Nephron progenitor cell (in vitro differentiated cells): ENCODE results near the gene GTPBP6.
"Not testable (repeated sequence)": the region's sequence is repeated elsewhere in the genome, so short reads cannot be mapped to it uniquely, and the experiment has no call there.

Experiments
- DNase-seq: peaks from one replicate; pipeline ENCODE4 v3.0.0; 2021
- H3K27ac Mint-ChIP-seq: 2 replicates; pipeline ENCODE4 v1.8.0; 2021; ENCODE audit warnings: mild to moderate bottlenecking, moderate library complexity, mixed read lengths
- H3K27me3 Mint-ChIP-seq: 2 replicates; pipeline ENCODE4 v1.8.0; 2021; ENCODE audit warnings: mild to moderate bottlenecking, low read depth, mixed read lengths; ENCODE audit not compliant: poor library complexity
- H3K36me3 Mint-ChIP-seq: 2 replicates; pipeline ENCODE4 v1.8.0; 2021; ENCODE audit warnings: low read depth, mixed read lengths
- H3K4me1 Mint-ChIP-seq: 2 replicates; pipeline ENCODE4 v1.8.0; 2021; ENCODE audit warnings: mixed read lengths
- H3K4me3 Mint-ChIP-seq: 2 replicates; pipeline ENCODE4 v1.8.0; 2021; ENCODE audit warnings: mild to moderate bottlenecking, moderate library complexity, mixed read lengths
- H3K9me3 Mint-ChIP-seq: 2 replicates; pipeline ENCODE4 v1.8.0; 2021; ENCODE audit warnings: mild to moderate bottlenecking, moderate library complexity, mixed read lengths
- TF ChIP-seq, protein P1 (sequence below): fragments of 200-600 bp; sonication (generic); IDR thresholded peaks from 2 replicates; pipeline ENCODE4 v1.5.0; 2021; ENCODE audit warnings: antibody characterized with exemption

Gene GTPBP6

DNA sequence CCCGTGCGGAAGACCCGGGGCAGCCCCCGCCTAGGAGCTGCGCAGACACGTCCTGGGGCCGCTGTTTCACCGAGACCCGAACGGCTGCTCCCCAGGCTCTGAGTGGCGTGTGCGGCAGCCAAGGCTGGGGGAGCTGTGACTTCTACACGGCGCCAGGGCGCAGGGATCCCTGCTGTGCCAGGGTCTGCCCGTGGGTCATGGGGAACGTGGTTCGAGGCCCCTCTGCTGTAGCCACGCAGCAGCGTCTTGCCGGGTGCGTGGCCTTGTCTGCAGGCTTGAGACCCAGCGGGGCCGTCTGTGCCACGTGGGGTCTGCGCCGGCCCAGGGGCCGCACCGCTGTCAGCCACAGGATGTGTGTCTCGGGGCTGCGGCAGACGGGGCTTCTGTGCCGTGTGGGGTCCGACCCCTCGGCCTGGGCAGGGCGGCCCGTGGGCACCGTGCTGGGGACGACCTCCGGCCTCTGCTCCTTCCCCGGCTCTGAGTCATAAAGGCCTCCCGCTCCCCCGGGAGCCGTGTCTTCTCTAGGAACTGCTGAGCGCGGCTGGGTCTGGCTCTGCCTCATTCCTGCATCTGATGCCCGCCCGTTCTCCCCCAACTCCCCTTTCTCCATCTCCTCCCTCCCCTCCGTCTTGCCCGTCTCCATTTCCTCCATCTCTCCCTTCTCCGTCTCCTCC lies 12.7 kb upstream of the GTPBP6 start:
- Mint-ChIP-seq H3K27ac (peak overlapping the region; percentile 61), H3K9me3 (peaks cover 13% of the 10 kb centered on the region), H3K4me3 (no peak overlapping the region), H3K27me3 (peaks cover 3% of the 10 kb centered on the region), H3K36me3 (peaks cover 17% of the 10 kb centered on the region), H3K4me1 (no peaks in the 10 kb centered on the region)
- peak; percentile 40 for DNase-seq
- TF ChIP-seq, protein P1, sequence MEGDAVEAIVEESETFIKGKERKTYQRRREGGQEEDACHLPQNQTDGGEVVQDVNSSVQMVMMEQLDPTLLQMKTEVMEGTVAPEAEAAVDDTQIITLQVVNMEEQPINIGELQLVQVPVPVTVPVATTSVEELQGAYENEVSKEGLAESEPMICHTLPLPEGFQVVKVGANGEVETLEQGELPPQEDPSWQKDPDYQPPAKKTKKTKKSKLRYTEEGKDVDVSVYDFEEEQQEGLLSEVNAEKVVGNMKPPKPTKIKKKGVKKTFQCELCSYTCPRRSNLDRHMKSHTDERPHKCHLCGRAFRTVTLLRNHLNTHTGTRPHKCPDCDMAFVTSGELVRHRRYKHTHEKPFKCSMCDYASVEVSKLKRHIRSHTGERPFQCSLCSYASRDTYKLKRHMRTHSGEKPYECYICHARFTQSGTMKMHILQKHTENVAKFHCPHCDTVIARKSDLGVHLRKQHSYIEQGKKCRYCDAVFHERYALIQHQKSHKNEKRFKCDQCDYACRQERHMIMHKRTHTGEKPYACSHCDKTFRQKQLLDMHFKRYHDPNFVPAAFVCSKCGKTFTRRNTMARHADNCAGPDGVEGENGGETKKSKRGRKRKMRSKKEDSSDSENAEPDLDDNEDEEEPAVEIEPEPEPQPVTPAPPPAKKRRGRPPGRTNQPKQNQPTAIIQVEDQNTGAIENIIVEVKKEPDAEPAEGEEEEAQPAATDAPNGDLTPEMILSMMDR: no peak

DNA sequence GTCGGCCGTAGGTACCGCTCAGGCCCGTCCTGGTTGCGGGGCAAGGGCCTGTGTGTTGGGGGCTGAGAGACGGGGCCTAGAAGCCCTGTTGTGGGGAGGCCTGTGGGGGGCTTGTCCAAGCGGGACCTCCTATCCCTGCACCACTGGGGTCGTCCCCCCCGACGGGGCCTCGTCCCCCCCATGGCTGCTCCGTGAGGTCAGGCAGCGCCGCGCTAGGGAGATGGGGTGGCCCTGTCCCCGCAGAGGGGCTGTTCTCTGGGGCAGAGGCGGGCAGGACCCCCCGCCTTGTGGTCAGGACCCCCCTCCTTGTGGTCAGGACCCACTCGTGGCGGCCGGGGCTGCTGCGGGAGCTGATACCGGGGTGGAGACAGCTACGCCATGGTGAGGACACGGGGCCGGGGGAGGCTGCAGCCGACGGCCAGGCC lies 12.1 kb upstream of the GTPBP6 start:
- Mint-ChIP-seq H3K4me3 (no peak overlapping the region), H3K4me1 (peaks cover 5% of the 10 kb centered on the region), H3K36me3 (peaks cover 11% of the 10 kb centered on the region), H3K27ac (no peak overlapping the region), H3K9me3 (peaks cover 10% of the 10 kb centered on the region), H3K27me3 (peaks cover 3% of the 10 kb centered on the region)
- TF ChIP-seq, protein P1: no peak
- DNase-seq: no peak

DNA sequence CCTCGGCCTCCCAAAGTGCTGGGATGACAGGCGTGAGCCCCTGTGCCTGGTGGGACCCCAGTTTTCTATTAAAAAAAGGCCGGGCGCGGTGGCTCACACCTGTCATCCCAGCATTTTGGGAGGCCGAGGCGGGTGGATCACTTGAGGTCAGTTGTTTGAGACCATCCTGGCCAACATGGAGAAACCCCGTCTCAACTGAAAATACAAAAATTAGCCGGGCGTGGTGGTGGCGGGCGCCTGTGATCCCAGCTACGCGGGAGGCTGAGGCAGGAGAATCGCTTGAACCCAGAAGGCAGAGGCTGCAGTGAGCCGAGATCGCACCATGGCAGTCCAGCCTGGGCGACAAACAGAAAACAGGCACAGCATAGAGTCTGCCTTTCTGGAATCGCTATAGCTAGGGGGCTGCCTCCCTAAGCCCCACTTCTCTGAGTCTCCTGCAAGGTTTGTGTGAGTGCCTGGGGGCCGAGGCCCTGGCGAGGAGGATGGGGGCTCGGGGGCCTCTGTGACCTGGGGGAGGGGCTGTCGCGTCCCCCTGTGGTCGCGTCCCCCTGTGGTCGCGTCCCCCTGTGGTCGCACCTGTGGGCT lies 11.6 kb upstream of the GTPBP6 start:
- DNase-seq, H3K36me3 Mint-ChIP-seq, H3K9me3 Mint-ChIP-seq, H3K4me3 Mint-ChIP-seq, H3K4me1 Mint-ChIP-seq, H3K27ac Mint-ChIP-seq, H3K27me3 Mint-ChIP-seq: not testable (repeated sequence)

DNA sequence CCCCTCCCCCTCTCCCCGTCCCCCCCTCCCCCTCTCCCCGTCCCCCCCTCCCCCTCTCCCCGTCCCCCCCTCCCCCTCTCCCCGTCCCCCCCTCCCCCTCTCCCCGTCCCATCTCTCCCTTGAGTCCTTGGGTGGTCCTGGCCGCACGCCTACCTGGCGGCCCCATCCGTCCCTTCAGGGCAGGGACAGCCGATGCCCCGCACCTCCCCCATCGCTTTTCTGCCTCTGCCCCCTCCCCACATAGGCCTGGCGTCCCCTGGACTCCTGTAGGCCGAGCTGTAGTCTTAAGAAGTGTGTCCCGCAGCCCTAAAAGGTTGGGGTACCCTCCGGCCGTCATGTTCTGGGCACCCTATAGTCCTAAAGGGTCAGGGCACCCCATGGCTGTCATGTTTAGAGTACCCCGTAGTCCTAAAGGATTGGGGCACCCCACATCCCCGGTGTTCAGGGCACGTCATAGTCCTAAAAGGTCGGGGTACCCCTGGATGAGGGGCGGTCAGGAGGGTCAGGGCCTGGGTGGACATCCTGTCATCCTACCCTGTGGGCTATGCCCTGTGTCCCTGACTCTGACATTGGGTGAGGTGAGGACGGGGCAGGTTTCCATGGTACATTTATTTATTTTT lies 10.8 kb upstream of the GTPBP6 start:
- Mint-ChIP-seq H3K4me3 (no peak overlapping the region), H3K36me3 (no peaks in the 10 kb centered on the region), H3K4me1 (peaks cover 13% of the 10 kb centered on the region), H3K9me3 (peaks cover 3% of the 10 kb centered on the region), H3K27ac (no peak overlapping the region), H3K27me3 (peaks cover 4% of the 10 kb centered on the region)
- TF ChIP-seq, protein P1: no peak
- DNase-seq: no peak

DNA sequence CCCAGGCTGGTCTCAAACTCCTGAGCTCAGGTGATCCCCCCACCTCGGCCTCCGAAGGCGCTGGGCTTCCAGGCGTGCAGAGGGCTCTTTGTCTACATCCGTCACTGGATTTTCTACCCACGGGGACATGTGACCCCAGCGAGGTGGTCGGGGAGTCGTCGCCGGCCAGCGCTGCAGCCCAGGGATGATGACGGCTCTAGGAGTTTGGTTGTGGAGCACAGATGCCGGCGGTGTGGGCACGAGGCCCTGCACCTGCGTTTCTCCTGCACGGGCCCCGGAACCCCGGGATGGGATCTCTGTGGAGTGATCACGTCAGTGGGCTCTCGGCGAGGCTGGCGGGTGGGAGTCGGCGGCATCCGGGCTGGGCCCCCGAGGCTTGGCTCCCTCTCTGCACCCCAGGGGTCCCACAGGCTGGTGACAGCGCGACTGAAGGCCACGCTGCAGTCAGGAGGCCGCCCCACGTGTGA lies 9.1 kb upstream of the GTPBP6 start:
- DNase-seq: no peak
- TF ChIP-seq, protein P1: no peak
- peaks cover 23% of the 10 kb centered on the region for H3K4me1 Mint-ChIP-seq

DNA sequence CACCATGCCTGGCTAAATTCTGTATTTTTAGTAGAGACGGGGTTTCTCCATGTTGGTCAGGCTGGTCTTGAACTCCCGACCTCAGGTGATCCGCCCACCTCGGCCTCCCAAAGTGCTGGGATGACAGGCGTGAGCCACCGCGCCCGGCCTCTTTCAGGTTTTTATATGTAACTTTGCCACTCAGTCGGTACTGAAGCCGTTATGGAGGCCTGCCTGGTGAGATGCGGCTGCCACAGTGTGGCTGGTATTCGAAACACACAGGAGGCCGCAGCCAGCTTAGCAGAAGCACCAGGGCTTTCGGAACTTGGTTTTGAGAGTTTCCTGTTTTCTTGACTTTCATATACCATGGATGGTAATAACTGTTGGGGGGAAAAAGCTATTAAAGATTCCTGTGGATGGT lies 6.1 kb upstream of the GTPBP6 start:
- H3K36me3 Mint-ChIP-seq, DNase-seq, H3K9me3 Mint-ChIP-seq, H3K4me3 Mint-ChIP-seq, H3K27me3 Mint-ChIP-seq, H3K27ac Mint-ChIP-seq: not testable (repeated sequence)
- H3K4me1 Mint-ChIP-seq: peaks cover 29% of the 10 kb centered on the region

More for the DNA sequence above, 9.1 kb upstream of the GTPBP6 start:
- Mint-ChIP-seq H3K36me3 (no peaks in the 10 kb centered on the region), H3K27ac (no peak overlapping the region), H3K4me3 (no peak overlapping the region), H3K9me3 (peaks cover 3% of the 10 kb centered on the region), H3K27me3 (peaks cover 4% of the 10 kb centered on the region)
